ACC112 (cell line): ENCODE measurements around the gene PITRM1.

ENCODE experiments used
- H2AFZ ChIP-seq: fragments of 200-600 bp; sonication (generic); one replicate; pipeline ENCODE4 v1.6.0; 2017; ENCODE audit warnings: antibody characterized with exemption, low read length; ENCODE audit not compliant: unreplicated experiment
- H3K27ac ChIP-seq: fragments of 200-600 bp; sonication (generic); 2 replicates; pipeline ENCODE4 v1.5.1; 2014; ENCODE audit warnings: low read depth, mild to moderate bottlenecking, antibody characterized with exemption, low read length, moderate library complexity
- H3K27me3 ChIP-seq: fragments of 200-600 bp; sonication (generic); 2 replicates; pipeline ENCODE4 v1.6.1; 2014; ENCODE audit warnings: mild to moderate bottlenecking, antibody characterized with exemption, low read length, moderate library complexity, mixed read lengths; ENCODE audit not compliant: insufficient read depth
- H3K36me3 ChIP-seq: fragments of 200-600 bp; sonication (generic); 2 replicates; pipeline ENCODE4 v1.6.1; 2016; ENCODE audit warnings: mild to moderate bottlenecking, antibody characterized with exemption, low read length, moderate library complexity, mixed read lengths; ENCODE audit not compliant: insufficient read depth
- H3K4me1 ChIP-seq: fragments of 200-600 bp; sonication (generic); one replicate; pipeline ENCODE4 v1.6.1; 2016; ENCODE audit warnings: low read length, mixed read lengths; ENCODE audit not compliant: insufficient read depth, unreplicated experiment, control insufficient read depth
- H3K4me3 ChIP-seq: fragments of 200-600 bp; sonication (generic); 2 replicates; pipeline ENCODE4 v1.5.1; 2014; ENCODE audit warnings: mild to moderate bottlenecking, low read depth, low read length
- H3K79me2 ChIP-seq: fragments of 200-600 bp; sonication (generic); one replicate; pipeline ENCODE4 v1.6.0; 2016; ENCODE audit warnings: low read length; ENCODE audit not compliant: control insufficient read depth, unreplicated experiment, insufficient read depth

Gene PITRM1

DNA sequence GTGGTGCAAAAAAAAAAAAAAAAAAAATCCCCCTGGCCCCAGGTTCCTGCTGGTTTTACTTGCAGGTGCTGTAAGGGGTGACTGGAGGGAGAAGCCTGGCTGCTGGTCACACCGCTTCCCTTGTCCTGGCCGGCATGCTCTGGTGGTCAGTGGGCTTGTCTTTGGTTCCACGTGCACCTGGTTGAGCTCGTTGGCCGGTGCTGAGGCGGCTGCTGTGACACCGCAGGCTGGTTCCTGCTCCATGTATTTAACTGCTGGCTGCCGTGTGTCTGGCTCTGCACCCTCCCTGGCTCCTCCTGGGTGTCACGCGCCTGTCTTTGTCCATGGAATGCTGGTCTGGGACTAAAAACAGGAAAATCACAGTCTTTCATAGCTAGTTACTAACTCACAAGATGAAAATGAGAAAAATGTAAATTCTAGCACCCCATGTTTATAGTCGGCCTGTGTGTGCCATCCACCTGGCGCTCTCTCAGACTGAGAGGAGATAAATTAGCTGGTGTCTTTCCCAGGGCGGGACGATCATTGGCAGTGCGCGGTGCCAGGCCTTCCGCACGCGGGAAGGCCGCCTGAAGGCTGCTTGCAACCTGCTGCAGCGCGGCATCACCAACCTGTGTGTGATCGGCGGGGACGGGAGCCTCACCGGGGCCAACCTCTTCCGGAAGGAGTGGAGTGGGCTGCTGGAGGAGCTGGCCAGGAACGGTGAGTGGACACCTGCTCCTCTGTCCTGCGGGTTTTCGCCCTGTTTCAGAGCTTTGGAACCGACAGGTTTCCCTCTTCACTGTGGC lies 71.5 kb downstream of the PITRM1 start:
- no peak overlapping the region for H3K4me3 ChIP-seq
- peaks cover 47% of the 10 kb centered on the region; the same call in 1 of the 2 replicates for H3K36me3 ChIP-seq
- H2AFZ ChIP-seq = no peak overlapping the region
- peak overlapping the region; percentile 43; the same call in 1 of the 2 replicates for H3K27ac ChIP-seq
- peaks cover 61% of the 10 kb centered on the region for H3K79me2 ChIP-seq
- no peaks in the 10 kb centered on the region for H3K27me3 ChIP-seq
- peaks cover 48% of the 10 kb centered on the region for H3K4me1 ChIP-seq

DNA sequence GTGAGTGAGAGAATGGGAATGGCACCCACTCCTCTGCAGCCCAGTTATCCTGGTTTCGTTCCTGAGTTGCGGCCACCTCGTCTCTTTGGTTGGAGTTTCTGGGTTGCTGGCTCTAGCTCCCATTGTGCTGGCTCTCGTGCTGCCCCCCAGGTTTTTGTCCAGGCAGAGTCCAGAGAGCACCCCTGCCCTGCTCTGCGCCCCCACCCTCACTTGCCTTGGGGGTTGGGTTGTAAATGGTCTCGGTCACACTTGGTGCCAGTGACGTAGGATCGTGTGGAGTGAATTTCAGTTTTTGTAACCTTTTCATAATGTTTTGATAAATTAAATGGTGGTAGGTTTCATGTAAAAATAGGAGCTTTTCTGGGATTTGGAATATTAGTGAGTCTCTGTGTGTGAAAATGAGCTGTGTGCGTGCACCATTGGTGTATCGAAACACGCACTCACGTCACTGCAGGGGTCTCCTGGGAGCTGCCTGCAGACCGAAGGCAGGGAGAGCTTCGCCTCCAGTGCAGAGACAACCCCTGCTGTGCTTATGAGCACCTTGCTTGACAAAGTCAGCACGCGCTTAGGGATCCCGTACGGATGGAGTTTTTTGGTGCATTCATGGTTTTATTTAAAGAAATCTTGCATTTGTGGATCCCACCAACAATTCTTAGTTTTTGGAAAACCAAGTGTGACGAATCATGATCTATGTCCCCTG lies 72.3 kb downstream of the PITRM1 start:
- Histone ChIP-seq H3K4me1 (peaks cover 51% of the 10 kb centered on the region), H3K27ac (peak overlapping the region; percentile 99), H3K4me3 (no peak overlapping the region), H3K79me2 (peaks cover 61% of the 10 kb centered on the region), H3K27me3 (no peaks in the 10 kb centered on the region), H2AFZ (no peak overlapping the region), H3K36me3 (peaks cover 44% of the 10 kb centered on the region; the same call in 1 of the 2 replicates)

DNA sequence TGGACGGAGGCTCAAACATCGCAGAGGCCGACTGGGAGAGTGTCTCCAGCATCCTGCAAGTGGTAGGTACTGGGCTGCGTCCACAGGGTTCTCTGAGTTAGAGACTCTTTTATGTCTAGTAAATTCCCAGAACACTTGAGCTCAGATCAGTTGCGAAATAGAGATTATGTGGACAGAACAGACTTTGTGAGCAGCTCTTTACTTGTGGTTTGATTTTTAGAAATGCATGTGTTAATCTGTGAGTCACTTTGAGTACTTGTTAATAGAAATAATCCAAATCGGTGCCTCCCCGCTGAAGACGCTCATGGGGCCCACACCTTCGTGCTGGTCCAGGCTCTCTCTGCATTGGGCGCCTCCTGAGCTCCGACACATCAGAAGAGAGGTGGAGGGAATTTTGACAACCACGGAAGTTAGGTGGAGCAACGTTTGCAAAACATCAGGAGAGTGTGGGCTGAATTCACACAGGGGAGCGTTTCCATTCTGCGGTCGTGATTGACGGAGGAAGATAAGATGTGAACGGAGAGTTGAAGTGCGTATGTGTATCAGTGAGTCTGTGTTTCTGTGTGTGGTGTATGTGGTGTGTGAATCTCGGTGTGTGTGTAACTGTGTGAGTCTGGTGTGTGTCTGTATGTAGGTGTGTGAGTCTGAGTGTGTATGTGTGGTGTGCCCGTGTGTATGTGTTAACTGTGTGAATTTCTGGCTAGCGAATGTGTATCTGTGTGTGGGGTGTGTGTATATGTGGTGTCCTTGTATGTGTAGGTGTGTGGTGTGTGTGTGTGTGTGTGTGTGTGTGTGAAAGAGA lies 73.1 kb downstream of the PITRM1 start:
- H3K27ac ChIP-seq = peak overlapping the region; percentile 99
- peaks cover 64% of the 10 kb centered on the region for H3K79me2 ChIP-seq
- H3K4me3 ChIP-seq = no peak overlapping the region
- no peak overlapping the region for H2AFZ ChIP-seq
- H3K36me3 ChIP-seq = peaks cover 41% of the 10 kb centered on the region; the same call in 1 of the 2 replicates
- H3K27me3 ChIP-seq = no peaks in the 10 kb centered on the region
- H3K4me1 ChIP-seq = peaks cover 58% of the 10 kb centered on the region

DNA sequence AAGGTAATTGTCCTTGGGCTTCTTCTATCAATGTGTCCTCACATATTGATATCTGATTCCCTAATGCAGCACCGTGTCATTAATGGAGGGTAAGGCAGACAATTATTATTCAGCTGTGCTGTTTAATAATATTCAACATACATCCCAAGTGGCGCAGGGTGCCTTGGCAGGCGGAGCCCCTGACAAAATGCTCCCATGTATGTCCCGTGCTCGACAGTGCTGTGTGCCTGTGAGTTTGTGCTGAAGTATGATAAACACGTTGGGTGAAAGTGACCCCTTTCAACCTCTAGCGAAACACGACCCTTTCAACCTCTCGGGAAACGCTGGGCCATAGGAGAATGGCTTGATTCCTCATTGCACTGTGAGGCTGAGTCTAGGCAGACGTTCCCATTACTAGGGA lies 73.9 kb downstream of the PITRM1 start:
- Histone ChIP-seq H3K4me1 (peaks cover 66% of the 10 kb centered on the region), H2AFZ (no peak overlapping the region), H3K36me3 (peaks cover 36% of the 10 kb centered on the region; the same call in 1 of the 2 replicates), H3K27me3 (no peaks in the 10 kb centered on the region), H3K79me2 (peaks cover 71% of the 10 kb centered on the region), H3K27ac (peak overlapping the region; percentile 99), H3K4me3 (no peak overlapping the region)

DNA sequence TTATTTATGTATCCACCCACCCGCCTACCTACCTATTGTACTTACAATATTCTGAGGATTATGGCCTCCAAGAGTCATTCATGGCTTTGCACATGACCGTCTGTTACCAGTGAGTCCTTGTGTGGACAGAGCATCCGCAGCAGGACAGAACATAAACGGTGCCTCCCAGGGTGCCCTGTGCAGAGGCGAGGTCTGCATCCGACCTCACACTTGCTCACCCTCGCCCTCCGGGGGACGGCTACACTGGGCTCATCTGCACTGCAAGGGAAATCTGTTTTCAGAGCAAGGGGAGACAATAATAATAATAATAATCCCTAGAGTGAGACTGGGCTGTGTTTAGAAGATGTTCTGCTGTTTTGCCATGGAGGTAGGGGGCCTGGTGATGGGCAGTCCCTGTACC lies 75.4 kb downstream of the PITRM1 start:
- peaks cover 31% of the 10 kb centered on the region; the same call in 1 of the 2 replicates for H3K36me3 ChIP-seq
- H3K79me2 ChIP-seq = peaks cover 81% of the 10 kb centered on the region
- H3K27me3 ChIP-seq = no peaks in the 10 kb centered on the region
- H3K4me3 ChIP-seq = no peak overlapping the region
- peak overlapping the region; percentile 99 for H3K27ac ChIP-seq
- H2AFZ ChIP-seq = no peak overlapping the region
- H3K4me1 ChIP-seq = peaks cover 70% of the 10 kb centered on the region

DNA sequence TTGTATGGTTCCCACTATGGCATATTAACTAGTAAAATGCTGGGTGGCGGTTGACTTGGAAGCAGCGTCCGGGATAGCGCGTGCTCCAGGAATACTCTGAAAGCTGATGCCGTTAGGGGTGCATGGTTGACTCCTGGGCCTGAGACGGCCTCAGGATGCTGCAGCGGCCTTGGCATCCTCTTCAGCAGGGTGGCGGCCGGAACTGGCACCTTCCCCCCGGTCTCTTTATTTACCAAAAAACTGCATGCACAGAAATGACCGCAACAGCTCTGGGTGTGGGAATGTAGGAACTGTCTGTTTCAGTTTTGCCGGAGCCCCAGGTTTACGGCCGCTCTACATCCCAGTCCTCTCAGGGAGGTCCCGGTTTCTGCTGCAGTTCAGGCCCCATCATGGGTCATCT lies 76.4 kb downstream of the PITRM1 start:
- H2AFZ ChIP-seq = no peak overlapping the region
- peaks cover 24% of the 10 kb centered on the region; the same call in 1 of the 2 replicates for H3K36me3 ChIP-seq
- peak overlapping the region; percentile 42 for H3K4me3 ChIP-seq
- peaks cover 79% of the 10 kb centered on the region for H3K79me2 ChIP-seq
- peak overlapping the region; percentile 99 for H3K27ac ChIP-seq
- peaks cover 78% of the 10 kb centered on the region for H3K4me1 ChIP-seq
- H3K27me3 ChIP-seq = no peaks in the 10 kb centered on the region

DNA sequence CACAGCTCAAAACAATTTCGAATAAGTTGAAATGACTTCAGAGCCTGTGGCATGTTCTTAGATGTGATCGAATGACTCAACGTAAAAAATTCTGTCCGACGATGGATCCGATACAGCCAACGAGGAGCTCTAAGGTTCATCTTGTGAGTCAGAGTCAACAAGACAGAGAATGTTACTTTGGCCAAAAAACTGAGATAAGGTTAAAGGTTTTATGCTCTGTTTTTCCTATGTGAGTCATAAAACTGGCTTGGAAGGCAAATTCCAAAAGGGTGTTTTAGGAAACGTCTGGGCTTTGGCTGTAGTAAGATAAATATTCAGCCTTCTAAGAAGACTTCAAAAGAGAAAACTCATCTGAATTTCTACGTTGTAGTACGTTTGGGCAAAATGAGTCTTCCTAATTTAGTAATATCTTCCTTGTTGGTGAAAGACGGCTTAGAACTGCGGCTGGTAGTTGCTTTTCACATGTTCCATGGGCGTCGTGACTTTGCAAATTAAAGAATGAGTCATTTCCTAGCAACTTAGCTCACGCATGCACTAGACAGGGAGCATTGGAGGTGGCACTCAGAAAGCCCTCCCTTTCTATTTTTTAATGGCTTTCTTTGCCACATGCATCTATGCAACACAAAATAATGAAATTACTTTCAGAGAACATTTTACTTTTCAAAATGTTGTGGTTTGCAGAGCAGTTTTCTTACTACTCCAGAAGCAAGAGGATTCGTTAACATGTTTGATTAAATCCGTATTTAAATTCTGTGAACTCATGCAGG lies 77.0 kb downstream of the PITRM1 start:
- peak overlapping the region; percentile 42 for H3K4me3 ChIP-seq
- peaks cover 18% of the 10 kb centered on the region; the same call in 1 of the 2 replicates for H3K36me3 ChIP-seq
- peaks cover 83% of the 10 kb centered on the region for H3K4me1 ChIP-seq
- peaks cover 74% of the 10 kb centered on the region for H3K79me2 ChIP-seq
- H2AFZ ChIP-seq = no peak overlapping the region
- H3K27ac ChIP-seq = peak overlapping the region; percentile 99
- H3K27me3 ChIP-seq = no peaks in the 10 kb centered on the region

DNA sequence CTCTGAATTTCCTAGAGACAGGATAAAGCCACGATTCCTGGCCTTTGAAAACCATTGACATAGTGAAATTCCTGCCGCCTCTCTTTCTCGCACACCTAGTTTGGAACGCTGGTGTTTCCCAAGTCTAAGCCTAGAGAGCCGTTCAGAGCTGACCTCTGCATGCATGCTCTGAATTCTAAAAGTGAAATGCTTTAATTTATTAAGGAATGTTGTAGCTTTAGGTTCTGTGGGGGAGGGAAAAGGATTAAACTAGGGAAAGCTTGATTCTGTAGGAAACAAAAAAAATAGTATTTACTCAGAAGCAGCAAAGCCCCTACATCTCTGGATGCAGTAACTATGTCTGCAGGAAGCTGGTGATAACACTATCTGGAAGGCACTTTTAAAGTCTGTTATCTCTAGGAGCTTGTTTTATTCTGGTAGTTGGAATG lies 78.0 kb downstream of the PITRM1 start:
- no peaks in the 10 kb centered on the region for H3K27me3 ChIP-seq
- peak overlapping the region; percentile 99 for H3K27ac ChIP-seq
- peak overlapping the region; percentile 42; the same call in 1 of the 2 replicates for H3K4me3 ChIP-seq
- peaks cover 88% of the 10 kb centered on the region for H3K4me1 ChIP-seq
- H2AFZ ChIP-seq = no peak overlapping the region
- peaks cover 12% of the 10 kb centered on the region; the same call in 1 of the 2 replicates for H3K36me3 ChIP-seq
- peaks cover 74% of the 10 kb centered on the region for H3K79me2 ChIP-seq

DNA sequence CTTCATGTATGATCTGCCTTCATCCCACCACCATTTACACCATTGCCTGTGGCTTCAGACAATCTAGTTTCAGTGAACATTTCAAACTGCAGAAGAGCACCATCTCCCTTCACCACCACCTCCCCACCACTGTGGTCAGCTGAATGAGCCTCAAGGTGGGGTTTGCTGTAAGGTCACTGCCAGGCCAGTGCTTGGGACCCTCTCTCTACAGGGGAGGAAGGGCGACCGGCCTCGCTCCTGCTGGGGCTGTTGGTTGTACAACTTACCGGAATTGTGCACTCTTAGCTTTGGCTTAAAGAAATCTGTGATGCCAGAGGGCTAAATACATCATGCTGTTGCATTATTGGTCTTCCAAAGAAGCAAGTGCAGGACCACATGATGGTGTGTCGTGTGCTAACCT lies 78.6 kb downstream of the PITRM1 start:
- Histone ChIP-seq H3K79me2 (peaks cover 74% of the 10 kb centered on the region), H2AFZ (no peak overlapping the region), H3K27ac (peak overlapping the region; percentile 99), H3K4me1 (peaks cover 85% of the 10 kb centered on the region), H3K36me3 (peaks cover 11% of the 10 kb centered on the region; the same call in 1 of the 2 replicates), H3K27me3 (no peaks in the 10 kb centered on the region), H3K4me3 (no peak overlapping the region)
